ENCODE data around the gene EMSY.
"Not testable (repeated sequence)": the region's sequence is repeated elsewhere in the genome, so short reads cannot be mapped to it uniquely, and the experiment has no call there.

DNA sequence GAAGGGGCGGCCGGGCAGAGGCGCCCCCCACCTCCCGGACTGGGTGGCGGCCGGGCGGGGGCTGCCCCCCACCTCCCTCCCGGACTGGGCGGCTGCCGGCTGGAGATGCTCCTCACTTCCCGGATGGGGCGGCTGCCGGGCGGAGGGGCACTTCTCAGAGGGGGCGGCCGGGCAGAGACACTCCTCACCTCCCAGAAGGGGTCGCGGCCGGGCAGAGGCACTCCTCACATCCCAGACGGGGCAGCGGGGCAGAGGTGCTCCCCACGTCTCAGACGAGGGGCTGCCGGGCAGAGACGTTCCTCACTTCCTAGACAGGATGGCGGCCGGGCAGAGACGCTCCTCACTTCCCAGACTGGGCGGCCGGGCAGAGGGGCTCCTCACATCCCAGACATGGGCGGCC is 137.7 kb downstream of the EMSY start:
- TF ChIP-seq MEIS2 (CRISPR knock-in tag; IDR thresholded peaks at IDR 0.05); TCF7L2 (IDR thresholded peaks at IDR 0.05; ENCODE audit: low read depth, low read length); ATF1 (CRISPR knock-in tag; IDR thresholded peaks at IDR 0.05); CEBPB (IDR thresholded peaks at IDR 0.05; ENCODE audit: borderline replicate concordance, low read depth, low read length); NFKBIZ (CRISPR knock-in tag; IDR thresholded peaks at IDR 0.05); ZBTB40 (IDR thresholded peaks at IDR 0.05); ZBTB40 (CRISPR knock-in tag; IDR thresholded peaks at IDR 0.05): not testable (repeated sequence)
